Measurements from ENCODE around the gene SLC38A3.

- TF ChIP-seq CTCF (IDR thresholded peaks at IDR 0.05; ENCODE audit: poor library complexity) (no peak), EZH2 (IDR thresholded peaks at IDR 0.05; ENCODE audit: borderline replicate concordance) (no peak), EZH2phosphoT487 (IDR thresholded peaks at IDR 0.05; ENCODE audit: low read depth, severe bottlenecking, unreplicated experiment) (no peak)
Measured at GRCh38 chr3:50202353-50203112, 2.5 kb upstream of the SLC38A3 start.

All from hepatocyte (in vitro differentiated cells).